ENCODE results near the gene MYO3B.

- TF ChIP-seq POLR2A (IDR thresholded peaks at IDR 0.05), result no peak
- TF ChIP-seq CTCF (IDR thresholded peaks at IDR 0.05), result no peak
These were observed 21.4 kb upstream of the MYO3B start for GRCh38 chr2:170156592-170156991.

All from body of pancreas (tissue), 4 donors.